Fibroblast of lung (primary cell): ENCODE measurements around the gene E2F2.

ENCODE experiments used
- EZH2 ChIP-seq: IDR thresholded peaks from 2 replicates; pipeline ENCODE4 v1.5.1; 2012; ENCODE audit warnings: low read length, control low read depth, mild to moderate bottlenecking; ENCODE audit errors: missing control alignments
- TF ChIP-seq, protein P1 (sequence below), 2 donors: IDR thresholded peaks in 1 of 2; conservative IDR thresholded peaks in 1 of 2; 1 replicate in 1 of 2; 2 replicates in 1 of 2; pipeline ENCODE4 v1.5.1; 2011 to 2012; ENCODE audit warnings: low read length in 2 of 2, control low read depth in 1 of 2, inconsistent platforms in 1 of 2, low read depth in 1 of 2, mild to moderate bottlenecking in 1 of 2

DNA sequence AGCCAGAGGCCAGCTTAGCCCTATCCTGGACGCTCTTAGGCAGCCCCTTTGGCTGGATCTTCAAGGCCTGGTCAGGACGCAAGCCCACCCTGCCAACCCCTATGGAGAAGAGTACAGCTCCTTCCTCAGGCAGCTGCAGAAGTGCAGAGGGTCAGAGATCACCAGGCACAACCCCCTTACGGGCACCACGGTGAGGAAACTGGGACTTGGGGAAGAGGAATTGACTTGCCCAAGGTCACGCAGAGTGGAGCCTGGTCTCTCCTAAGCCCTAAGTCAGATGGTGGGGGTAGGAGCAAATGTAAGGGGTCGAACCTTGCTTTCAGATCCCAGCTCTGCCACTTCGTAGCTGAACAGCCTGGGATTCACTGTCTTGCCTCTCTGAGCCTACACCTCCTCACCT lies 3.7 kb downstream of the E2F2 start:
- TF ChIP-seq, protein P1, sequence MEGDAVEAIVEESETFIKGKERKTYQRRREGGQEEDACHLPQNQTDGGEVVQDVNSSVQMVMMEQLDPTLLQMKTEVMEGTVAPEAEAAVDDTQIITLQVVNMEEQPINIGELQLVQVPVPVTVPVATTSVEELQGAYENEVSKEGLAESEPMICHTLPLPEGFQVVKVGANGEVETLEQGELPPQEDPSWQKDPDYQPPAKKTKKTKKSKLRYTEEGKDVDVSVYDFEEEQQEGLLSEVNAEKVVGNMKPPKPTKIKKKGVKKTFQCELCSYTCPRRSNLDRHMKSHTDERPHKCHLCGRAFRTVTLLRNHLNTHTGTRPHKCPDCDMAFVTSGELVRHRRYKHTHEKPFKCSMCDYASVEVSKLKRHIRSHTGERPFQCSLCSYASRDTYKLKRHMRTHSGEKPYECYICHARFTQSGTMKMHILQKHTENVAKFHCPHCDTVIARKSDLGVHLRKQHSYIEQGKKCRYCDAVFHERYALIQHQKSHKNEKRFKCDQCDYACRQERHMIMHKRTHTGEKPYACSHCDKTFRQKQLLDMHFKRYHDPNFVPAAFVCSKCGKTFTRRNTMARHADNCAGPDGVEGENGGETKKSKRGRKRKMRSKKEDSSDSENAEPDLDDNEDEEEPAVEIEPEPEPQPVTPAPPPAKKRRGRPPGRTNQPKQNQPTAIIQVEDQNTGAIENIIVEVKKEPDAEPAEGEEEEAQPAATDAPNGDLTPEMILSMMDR (conservative IDR thresholded peaks at IDR 0.05 in 1 of 2, IDR thresholded peaks at IDR 0.05 in 1 of 2; ENCODE audit: low read depth in 1 of 2, low read length in 2 of 2): no peak
- TF ChIP-seq EZH2: no peak
